Esophagus muscularis mucosa (tissue), 4 donors: ENCODE data around the gene RASAL1. TPM values are rescaled to one million over a fixed set of nuclear protein-coding genes. Genes with fewer than 3 reads are reported as not detected.

Experiments
- DNase-seq: peaks from one replicate; pipeline ENCODE4 v3.0.0-alpha.2; 2017; ENCODE audit errors: extremely low spot score
- H3K27ac ChIP-seq, 4 donors: fragments of 200-600 bp; sonication (generic); replicated peaks in 1 of 4; 1 replicate in 3 of 4; 2 replicates in 1 of 4; pipeline ENCODE4 v1.5.1; 2016 to 2019; ENCODE audit warnings: mild to moderate bottlenecking in 1 of 4
- H3K27me3 ChIP-seq, 4 donors: fragments of 200-600 bp; sonication (generic); one replicate each; pipeline versions ENCODE4 v1.5.1 to v1.6.0; 2016 to 2019
- H3K36me3 ChIP-seq, 4 donors: fragments of 200-600 bp; sonication (generic); one replicate each; pipeline ENCODE4 v1.5.1; 2016 to 2019
- H3K4me1 ChIP-seq, 4 donors: fragments of 200-600 bp; sonication (generic); one replicate each; pipeline ENCODE4 v1.5.1; 2016 to 2019
- H3K4me3 ChIP-seq, 4 donors: fragments of 200-600 bp; sonication (generic); 1 replicate in 2 of 4; 2 replicates in 2 of 4; pipeline ENCODE4 v1.5.1; 2016 to 2019; ENCODE audit warnings: mild to moderate bottlenecking in 4 of 4, moderate library complexity in 1 of 4
- H3K9me3 ChIP-seq, 4 donors: fragments of 200-600 bp; sonication (generic); 1 replicate in 3 of 4; 2 replicates in 1 of 4; pipeline ENCODE4 v1.5.1; 2016 to 2019
- CTCF ChIP-seq, 3 experiments: fragments of 200-600 bp in 2 of 3; fragments of 450-650 bp in 1 of 3; sonication (generic) in 2 of 3; IDR thresholded peaks; one replicate each; pipeline ENCODE4 v1.5.1; 2017 to 2019; ENCODE audit warnings: antibody characterized with exemption in 3 of 3, mild to moderate bottlenecking in 2 of 3, moderate library complexity in 1 of 3
- EP300 ChIP-seq: sonication (generic); formaldehyde crosslinking; IDR thresholded peaks from one replicate; pipeline ENCODE4 v1.6.1; 2017; ENCODE audit warnings: antibody characterized with exemption
- POLR2A ChIP-seq: fragments of 450-650 bp; IDR thresholded peaks from one replicate; pipeline ENCODE4 v1.6.1; 2017; ENCODE audit warnings: antibody characterized with exemption, moderate library complexity, mild to moderate bottlenecking, low read depth
- POLR2AphosphoS5 ChIP-seq, 2 donors: sonication (generic); formaldehyde crosslinking; IDR thresholded peaks; one replicate each; pipeline ENCODE4 v1.6.1; 2017; ENCODE audit warnings: antibody characterized with exemption in 2 of 2
- WGBS: methylation state at CpG from one replicate; pipeline ENCODE4 v1.1.5; 2018; 5-methylcytosine and 5-hydroxymethylcytosine counted together
- intact Hi-C: fragments of 100-400 bp; cut with DNase I; formaldehyde crosslinking; loops from one replicate; pipeline ENCODE4 v1.15.1; 2023
- total RNA-seq, 4 donors: library from RNA; depleted of rRNA; stranded (reverse); fragments of >200 nt; gene quantifications; one replicate each; pipeline versions ENCODE4 v1.1.0 to v1.2.1, GENCODE V29; 2016

RASAL1 gene
- total RNA-seq, 4 donors from 2014 or later: 0.17 TPM; not detected in 3

GRCh38 chr12:113170457-113170856 is 34.9 kb upstream of the RASAL1 start:
- DNase-seq: no peak
- no peaks in the 10 kb centered on the region for H3K4me1 ChIP-seq
- H3K36me3 ChIP-seq: peaks cover 87 to 100% (median 99%) of the 10 kb centered on the region in 4 donors
- peaks cover 0 to 6% (median 0%) of the 10 kb centered on the region in 4 donors for H3K27me3 ChIP-seq
- WGBS: 92% methylated on average over 5 of the region's 5 CpGs
- no peak for TF ChIP-seq EP300
- TF ChIP-seq POLR2AphosphoS5 (IDR thresholded peaks at IDR 0.05): no peak
- TF ChIP-seq POLR2A: no peak
- no peak for TF ChIP-seq CTCF (IDR thresholded peaks at IDR 0.05)
- H3K9me3 ChIP-seq: no peaks in the 10 kb centered on the region
- H3K27ac ChIP-seq: no peak overlapping the region
- no peak overlapping the region for H3K4me3 ChIP-seq
- intact Hi-C loops: loop anchor here (5.0 kb wide), 1 partner anchor 123 kb away; no protein-coding TSS in a partner anchor

- TF ChIP-seq POLR2A: no peak
- TF ChIP-seq POLR2AphosphoS5 (IDR thresholded peaks at IDR 0.05): no peak
- no peak for TF ChIP-seq CTCF (IDR thresholded peaks at IDR 0.05)
- no peak for TF ChIP-seq EP300
- Histone ChIP-seq H3K9me3 (no peaks in the 10 kb centered on the region), H3K4me1 (no peaks in the 10 kb centered on the region), H3K27me3 (peaks cover 0 to 6% (median 0%) of the 10 kb centered on the region in 4 donors), H3K4me3 (no peak overlapping the region), H3K27ac (no peak overlapping the region), H3K36me3 (peaks cover 85 to 100% (median 100%) of the 10 kb centered on the region in 4 donors)
- WGBS: 95% methylated on average over 8 of the region's 13 CpGs
- intact Hi-C loops: loop anchor here (5.0 kb wide), 1 partner anchor 122 kb away; no protein-coding TSS in a partner anchor
- DNase-seq: no peak
Observed at GRCh38 chr12:113169697-113170096, 34.1 kb upstream of the RASAL1 start.

- Histone ChIP-seq H3K4me3 (no peak overlapping the region), H3K27me3 (peaks cover 0 to 20% (median 0%) of the 10 kb centered on the region in 4 donors), H3K9me3 (no peaks in the 10 kb centered on the region), H3K36me3 (peaks cover 87 to 100% (median 100%) of the 10 kb centered on the region in 4 donors), H3K27ac (no peak overlapping the region), H3K4me1 (no peaks in the 10 kb centered on the region)
- no peak for DNase-seq
- TF ChIP-seq EP300: no peak
- no peak for TF ChIP-seq POLR2A
- no peak for TF ChIP-seq POLR2AphosphoS5 (IDR thresholded peaks at IDR 0.05)
- WGBS: 91% methylated on average over 6 of the region's 10 CpGs
- intact Hi-C loops: no loop called here
Observed at GRCh38 chr12:113167868-113168267, 32.3 kb upstream of the RASAL1 start.

GRCh38 chr12:113165521-113166450 is 30.2 kb upstream of the RASAL1 start:
- H3K27ac ChIP-seq: no peak overlapping the region
- 93% methylated on average over 24 of the region's 32 CpGs for WGBS
- intact Hi-C loops: no loop called here
- H3K27me3 ChIP-seq: peaks cover 0 to 30% (median 0%) of the 10 kb centered on the region in 4 donors
- no peak for DNase-seq
- H3K36me3 ChIP-seq: peaks cover 87 to 100% (median 100%) of the 10 kb centered on the region in 4 donors
- TF ChIP-seq EP300 (no peak), CTCF (IDR thresholded peaks at IDR 0.05) (no peak), POLR2AphosphoS5 (IDR thresholded peaks at IDR 0.05) (no peak)
- H3K9me3 ChIP-seq: no peaks in the 10 kb centered on the region
- no peaks in the 10 kb centered on the region for H3K4me1 ChIP-seq
- no peak overlapping the region for H3K4me3 ChIP-seq

GRCh38 chr12:113164014-113164413 is 28.5 kb upstream of the RASAL1 start:
- H3K4me3 ChIP-seq: no peak overlapping the region
- no peak overlapping the region for H3K27ac ChIP-seq
- intact Hi-C loops: no loop called here
- H3K36me3 ChIP-seq: peaks cover 87 to 100% (median 100%) of the 10 kb centered on the region in 4 donors
- H3K27me3 ChIP-seq: peaks cover 0 to 38% (median 0%) of the 10 kb centered on the region in 4 donors
- TF ChIP-seq CTCF (IDR thresholded peaks at IDR 0.05) (no peak), EP300 (no peak), POLR2A (no peak), POLR2AphosphoS5 (IDR thresholded peaks at IDR 0.05) (no peak)
- WGBS: over 99% methylated on average over 11 of the region's 13 CpGs
- H3K9me3 ChIP-seq: no peaks in the 10 kb centered on the region
- no peaks in the 10 kb centered on the region for H3K4me1 ChIP-seq
- DNase-seq: no peak
